HepG2 (cell line): ENCODE data around the gene OSER1. TPM values are rescaled to one million over a fixed set of nuclear protein-coding genes. Genes with fewer than 3 reads are reported as not detected.
A peak's percentile ranks its signal among the peaks of the same experiment; 100 is the strongest.

Source experiments
- CC2D1A ChIP-seq: sonication (generic); formaldehyde crosslinking; IDR thresholded peaks from 2 replicates; pipeline ENCODE4 v1.8.1; 2023; ENCODE audit warnings: mild to moderate bottlenecking, missing genetic modification reagents
- EED ChIP-seq: sonication (generic); formaldehyde crosslinking; IDR thresholded peaks from 2 replicates; pipeline ENCODE4 v1.5.0; 2020; ENCODE audit warnings: mild to moderate bottlenecking, missing genetic modification reagents
- HDAC1 ChIP-seq: sonication (generic); formaldehyde crosslinking; IDR thresholded peaks from 2 replicates; pipeline ENCODE4 v1.5.1; 2020; ENCODE audit warnings: mild to moderate bottlenecking, missing genetic modification reagents
- HMGA1 ChIP-seq: sonication (generic); formaldehyde crosslinking; conservative IDR thresholded peaks from 2 replicates; pipeline ENCODE4 v1.4.0; 2020; ENCODE audit warnings: missing genetic modification reagents
- HNRNPL ChIP-seq: fragments of 200-400 bp; formaldehyde crosslinking; IDR thresholded peaks from 2 replicates; pipeline ENCODE4 v1.6.1; 2017; ENCODE audit warnings: mild to moderate bottlenecking, low read depth, low read length
- IKZF4 ChIP-seq: sonication (generic); formaldehyde crosslinking; IDR thresholded peaks from 2 replicates; pipeline ENCODE4 v1.5.1; 2020; ENCODE audit warnings: borderline replicate concordance, mild to moderate bottlenecking, low read depth, missing genetic modification reagents; ENCODE audit errors: not compliant biosample characterization
- JDP2 ChIP-seq: sonication (generic); formaldehyde crosslinking; IDR thresholded peaks from 2 replicates; pipeline ENCODE4 v1.8.1; 2022; ENCODE audit warnings: missing genetic modification reagents, borderline replicate concordance
- SALL1 ChIP-seq: sonication (generic); formaldehyde crosslinking; IDR thresholded peaks from 2 replicates; pipeline ENCODE4 v1.8.0; 2022; ENCODE audit warnings: mild to moderate bottlenecking, missing genetic modification reagents
- SIX1 ChIP-seq: sonication (generic); formaldehyde crosslinking; IDR thresholded peaks from 2 replicates; pipeline ENCODE4 v1.4.0; 2020; ENCODE audit warnings: missing genetic modification reagents, borderline replicate concordance
- SMAD9 ChIP-seq: sonication (generic); formaldehyde crosslinking; IDR thresholded peaks from 2 replicates; pipeline ENCODE4 v1.5.1; 2020; ENCODE audit warnings: mild to moderate bottlenecking, missing genetic modification reagents
- YY1 ChIP-seq: IDR thresholded peaks from 2 replicates; pipeline ENCODE4 v1.6.1; 2011; ENCODE audit warnings: low read length, low read depth, moderate library complexity, mild to moderate bottlenecking; ENCODE audit not compliant: insufficient read depth, insufficient replicate concordance
- ZNF136 ChIP-seq: sonication (generic); formaldehyde crosslinking; IDR thresholded peaks from 2 replicates; pipeline ENCODE4 v1.8.1; 2022; ENCODE audit warnings: low read depth, mild to moderate bottlenecking, moderate library complexity, missing genetic modification reagents
- ZNF207 ChIP-seq: fragments of 450-650 bp; IDR thresholded peaks from 2 replicates; pipeline ENCODE4 v1.6.1; 2016; ENCODE audit warnings: antibody characterized with exemption, borderline replicate concordance
- ZNF329 ChIP-seq: sonication (generic); formaldehyde crosslinking; IDR thresholded peaks from 2 replicates; pipeline ENCODE4 v1.9.0; 2021; ENCODE audit warnings: low read depth, mild to moderate bottlenecking, missing genetic modification reagents
- ZNF468 ChIP-seq: sonication (generic); formaldehyde crosslinking; IDR thresholded peaks from 2 replicates; pipeline ENCODE4 v1.8.0; 2022; ENCODE audit warnings: mild to moderate bottlenecking, moderate library complexity, missing genetic modification reagents
- ZNF772 ChIP-seq: sonication (generic); formaldehyde crosslinking; IDR thresholded peaks from 2 replicates; pipeline ENCODE4 v1.5.0; 2020; ENCODE audit warnings: mild to moderate bottlenecking, missing genetic modification reagents
- polyA plus RNA-seq, 8 experiments: library from polyadenylated mRNA; depleted of rRNA in 3 of 8; stranded (reverse) in 7 of 8; unstranded in 1 of 8; fragments of >200 nt; fragmentation: Illumina TruSeq in 4 of 8; extraction: Trizol in 4 of 8; gene quantifications; 2 replicates each; pipeline versions ENCODE4 v1.2.1 to v1.2.3, GENCODE V29; 2011 to 2016; ENCODE audit warnings: low read depth in 4 of 8, missing spikeins in 1 of 8, mixed read lengths in 1 of 8; ENCODE audit not compliant: insufficient read depth in 1 of 8
- total RNA-seq, 5 experiments: library from RNA; depleted of rRNA; stranded (reverse); fragments of >200 nt; fragmentation: Illumina TruSeq; extraction: Trizol; gene quantifications; 2 replicates each; pipeline ENCODE4 v1.2.3, GENCODE V29; 2016; ENCODE audit warnings: low read depth in 1 of 5
- TF ChIP-seq, protein P1 (sequence below): sonication (generic); formaldehyde crosslinking; IDR thresholded peaks from 2 replicates; pipeline ENCODE4 v1.5.1; 2020; ENCODE audit warnings: mild to moderate bottlenecking, missing genetic modification reagents, borderline replicate concordance
- TF ChIP-seq, protein P2 (sequence below): IDR thresholded peaks from 2 replicates; pipeline ENCODE4 v1.6.1; 2018; ENCODE audit warnings: missing genetic modification reagents
- TF ChIP-seq, protein P3 (sequence below): sonication (generic); formaldehyde crosslinking; IDR thresholded peaks from 2 replicates; pipeline ENCODE4 v1.5.0; 2020; ENCODE audit warnings: mild to moderate bottlenecking, missing genetic modification reagents, borderline replicate concordance

The OSER1 gene
- total and polyA plus RNA-seq, 2 of the 13 experiments (the other 11 are each of a cell fraction or from before 2014, with no cell fraction given) = 71.2 to 71.5 TPM

DNA sequence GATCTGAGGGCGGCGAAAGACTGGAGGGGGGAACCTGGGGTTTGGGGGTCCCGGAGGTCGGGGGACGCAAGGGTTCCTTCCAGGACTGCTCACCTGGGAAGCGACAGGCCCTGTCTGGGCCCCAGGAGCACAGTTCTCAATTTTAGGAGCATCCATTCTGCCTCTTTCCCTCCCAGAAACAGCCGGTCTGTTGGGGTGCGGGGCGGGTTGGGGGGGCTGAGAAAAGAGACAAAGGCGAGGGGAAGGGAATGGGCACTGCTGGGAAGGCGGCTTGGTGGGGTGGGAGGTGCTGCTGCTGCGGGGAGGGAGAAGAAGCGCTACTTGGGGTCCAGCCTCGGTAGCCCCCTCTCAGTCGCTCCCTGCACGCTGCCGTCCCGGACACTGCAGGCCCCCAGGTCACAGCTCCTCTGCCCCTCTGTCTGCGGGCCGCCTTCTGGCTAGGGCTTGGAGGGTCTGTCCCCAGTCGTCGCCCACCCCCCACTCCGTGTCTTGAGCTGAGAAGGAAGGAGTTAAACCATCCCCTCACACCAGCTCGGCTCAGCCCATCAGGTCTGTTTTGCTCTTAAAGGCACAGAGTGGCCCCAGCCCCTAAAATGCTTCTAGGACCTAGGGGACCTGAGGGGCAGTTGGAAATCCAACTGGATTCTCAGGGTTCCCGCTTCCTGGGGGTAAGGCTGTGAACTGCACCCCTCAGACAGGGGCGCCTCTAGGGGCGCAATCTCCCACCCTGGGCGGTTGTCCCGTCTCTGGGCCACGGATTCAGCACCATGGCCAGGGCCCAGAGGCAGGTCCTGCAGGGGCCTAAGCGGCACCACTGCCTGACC, 37.2 kb upstream of the OSER1 start (continued):
- peak; percentile 72; the same call in 1 of the 2 replicates for TF ChIP-seq SIX1 (CRISPR knock-in tag)
- TF ChIP-seq EED (CRISPR knock-in tag) = no peak
- TF ChIP-seq SMAD9 (CRISPR knock-in tag) = peak; percentile 99
- TF ChIP-seq ZNF772 (CRISPR knock-in tag) = peak; percentile 95
- TF ChIP-seq HNRNPL = no peak
- peak; percentile 98 for TF ChIP-seq ZNF136 (CRISPR knock-in tag)
- peak; percentile 93 for TF ChIP-seq ZNF468 (CRISPR knock-in tag)
- peak; percentile 99 for TF ChIP-seq IKZF4 (CRISPR knock-in tag)
- TF ChIP-seq, protein P1, sequence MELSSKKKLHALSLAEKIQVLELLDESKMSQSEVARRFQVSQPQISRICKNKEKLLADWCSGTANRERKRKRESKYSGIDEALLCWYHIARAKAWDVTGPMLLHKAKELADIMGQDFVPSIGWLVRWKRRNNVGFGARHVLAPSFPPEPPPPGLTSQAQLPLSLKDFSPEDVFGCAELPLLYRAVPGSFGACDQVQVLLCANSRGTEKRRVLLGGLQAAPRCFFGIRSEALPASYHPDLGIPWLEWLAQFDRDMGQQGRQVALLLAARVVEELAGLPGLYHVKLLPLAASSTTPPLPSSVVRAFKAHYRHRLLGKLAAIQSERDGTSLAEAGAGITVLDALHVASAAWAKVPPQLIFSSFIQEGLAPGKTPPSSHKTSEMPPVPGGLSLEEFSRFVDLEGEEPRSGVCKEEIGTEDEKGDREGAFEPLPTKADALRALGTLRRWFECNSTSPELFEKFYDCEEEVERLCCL (CRISPR knock-in tag) = peak; percentile 86; the same call in 1 of the 2 replicates
- TF ChIP-seq HDAC1 (CRISPR knock-in tag) = peak; percentile 67; the same call in 1 of the 2 replicates
- TF ChIP-seq, protein P2, sequence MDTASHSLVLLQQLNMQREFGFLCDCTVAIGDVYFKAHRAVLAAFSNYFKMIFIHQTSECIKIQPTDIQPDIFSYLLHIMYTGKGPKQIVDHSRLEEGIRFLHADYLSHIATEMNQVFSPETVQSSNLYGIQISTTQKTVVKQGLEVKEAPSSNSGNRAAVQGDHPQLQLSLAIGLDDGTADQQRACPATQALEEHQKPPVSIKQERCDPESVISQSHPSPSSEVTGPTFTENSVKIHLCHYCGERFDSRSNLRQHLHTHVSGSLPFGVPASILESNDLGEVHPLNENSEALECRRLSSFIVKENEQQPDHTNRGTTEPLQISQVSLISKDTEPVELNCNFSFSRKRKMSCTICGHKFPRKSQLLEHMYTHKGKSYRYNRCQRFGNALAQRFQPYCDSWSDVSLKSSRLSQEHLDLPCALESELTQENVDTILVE (CRISPR knock-in tag) = peak; percentile 98
- no peak for TF ChIP-seq ZNF207
- TF ChIP-seq CC2D1A (CRISPR knock-in tag) = 0 out of 2 replicates have a peak, but pooled peaks have one; percentile 49
- TF ChIP-seq ZNF329 (CRISPR knock-in tag) = peak; percentile 95
- TF ChIP-seq JDP2 (CRISPR knock-in tag) = peak; percentile 92; the same call in 1 of the 2 replicates
- TF ChIP-seq, protein P3, sequence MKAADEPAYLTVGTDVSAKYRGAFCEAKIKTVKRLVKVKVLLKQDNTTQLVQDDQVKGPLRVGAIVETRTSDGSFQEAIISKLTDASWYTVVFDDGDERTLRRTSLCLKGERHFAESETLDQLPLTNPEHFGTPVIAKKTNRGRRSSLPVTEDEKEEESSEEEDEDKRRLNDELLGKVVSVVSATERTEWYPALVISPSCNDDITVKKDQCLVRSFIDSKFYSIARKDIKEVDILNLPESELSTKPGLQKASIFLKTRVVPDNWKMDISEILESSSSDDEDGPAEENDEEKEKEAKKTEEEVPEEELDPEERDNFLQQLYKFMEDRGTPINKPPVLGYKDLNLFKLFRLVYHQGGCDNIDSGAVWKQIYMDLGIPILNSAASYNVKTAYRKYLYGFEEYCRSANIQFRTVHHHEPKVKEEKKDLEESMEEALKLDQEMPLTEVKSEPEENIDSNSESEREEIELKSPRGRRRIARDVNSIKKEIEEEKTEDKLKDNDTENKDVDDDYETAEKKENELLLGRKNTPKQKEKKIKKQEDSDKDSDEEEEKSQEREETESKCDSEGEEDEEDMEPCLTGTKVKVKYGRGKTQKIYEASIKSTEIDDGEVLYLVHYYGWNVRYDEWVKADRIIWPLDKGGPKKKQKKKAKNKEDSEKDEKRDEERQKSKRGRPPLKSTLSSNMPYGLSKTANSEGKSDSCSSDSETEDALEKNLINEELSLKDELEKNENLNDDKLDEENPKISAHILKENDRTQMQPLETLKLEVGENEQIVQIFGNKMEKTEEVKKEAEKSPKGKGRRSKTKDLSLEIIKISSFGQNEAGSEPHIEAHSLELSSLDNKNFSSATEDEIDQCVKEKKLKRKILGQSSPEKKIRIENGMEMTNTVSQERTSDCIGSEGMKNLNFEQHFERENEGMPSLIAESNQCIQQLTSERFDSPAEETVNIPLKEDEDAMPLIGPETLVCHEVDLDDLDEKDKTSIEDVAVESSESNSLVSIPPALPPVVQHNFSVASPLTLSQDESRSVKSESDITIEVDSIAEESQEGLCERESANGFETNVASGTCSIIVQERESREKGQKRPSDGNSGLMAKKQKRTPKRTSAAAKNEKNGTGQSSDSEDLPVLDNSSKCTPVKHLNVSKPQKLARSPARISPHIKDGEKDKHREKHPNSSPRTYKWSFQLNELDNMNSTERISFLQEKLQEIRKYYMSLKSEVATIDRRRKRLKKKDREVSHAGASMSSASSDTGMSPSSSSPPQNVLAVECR = peak; percentile 76; the same call in 1 of the 2 replicates
- TF ChIP-seq YY1 = no peak
- TF ChIP-seq HMGA1 (CRISPR knock-in tag) = no peak
- TF ChIP-seq SALL1 (CRISPR knock-in tag) = peak; percentile 99
